Measurements from ENCODE around the gene MATN3. TPM values are rescaled to one million over a fixed set of nuclear protein-coding genes. Genes with fewer than 3 reads are reported as not detected.
A peak's percentile ranks its signal among the peaks of the same experiment; 100 is the strongest.

The MATN3 gene
- total and polyA plus RNA-seq, 2 of the 13 experiments (the other 11 are each of a cell fraction or from before 2014, with no cell fraction given), result 36.1 to 208 TPM

GRCh38 chr2:20051532-20052228 lies 39.2 kb upstream of the MATN3 start, which contains the start of gene LAPTM4A (continued):
- TF ChIP-seq FUBP1 (CRISPR knock-in tag; IDR thresholded peaks at IDR 0.05; ENCODE audit: borderline replicate concordance) (no peak), KLF11 (CRISPR knock-in tag; IDR thresholded peaks at IDR 0.05) (peak; percentile 93), ZNF576 (CRISPR knock-in tag; IDR thresholded peaks at IDR 0.05) (no peak), ZNF780A (CRISPR knock-in tag; IDR thresholded peaks at IDR 0.05) (no peak), ZXDC (CRISPR knock-in tag; IDR thresholded peaks at IDR 0.05) (no peak), ZNF570 (CRISPR knock-in tag; IDR thresholded peaks at IDR 0.05; ENCODE audit: borderline replicate concordance) (0 out of 2 replicates have a peak, but pooled peaks have one; percentile 57), ZNF558 (CRISPR knock-in tag; IDR thresholded peaks at IDR 0.05; ENCODE audit: borderline replicate concordance) (no peak; the same call in 1 of the 2 replicates), ZNF746 (CRISPR knock-in tag; IDR thresholded peaks at IDR 0.05) (peak; percentile 85), ZNF713 (CRISPR knock-in tag; IDR thresholded peaks at IDR 0.05) (no peak), HMG20A (CRISPR knock-in tag; IDR thresholded peaks at IDR 0.05; ENCODE audit: borderline replicate concordance) (no peak; the same call in 1 of the 2 replicates), GTF3A (CRISPR knock-in tag; conservative IDR thresholded peaks at IDR 0.05) (peak; percentile 80), PREB (CRISPR knock-in tag; IDR thresholded peaks at IDR 0.05) (no peak), DRAP1 (CRISPR knock-in tag; IDR thresholded peaks at IDR 0.05) (peak; percentile 87), KMT2A (CRISPR knock-in tag; IDR thresholded peaks at IDR 0.05) (peak; percentile 67; the same call in 1 of the 2 replicates), CEBPZ (IDR thresholded peaks at IDR 0.05; ENCODE audit: low read length) (no peak)

Measured in HepG2 (cell line).